IPS-15b (cell line): ENCODE measurements around the gene NCKAP5L.
"Not testable (repeated sequence)": the region's sequence is repeated elsewhere in the genome, so short reads cannot be mapped to it uniquely, and the experiment has no call there.

ENCODE experiments used
- H3K27me3 ChIP-seq: one replicate; pipeline ENCODE4 v1.6.1; 2013; ENCODE audit warnings: low read length; ENCODE audit not compliant: control insufficient read depth, insufficient read depth
- H3K36me3 ChIP-seq: one replicate; pipeline ENCODE4 v1.6.1; 2013; ENCODE audit warnings: low read length; ENCODE audit not compliant: control insufficient read depth, insufficient read depth
- H3K4me1 ChIP-seq: one replicate; pipeline ENCODE4 v1.6.1; 2013; ENCODE audit warnings: mild to moderate bottlenecking, low read length; ENCODE audit not compliant: control insufficient read depth, insufficient read depth
- H3K4me3 ChIP-seq: one replicate; pipeline ENCODE4 v1.5.1; 2013; ENCODE audit warnings: low read depth, low read length
- H3K9ac ChIP-seq: one replicate; pipeline ENCODE4 v1.6.1; 2013; ENCODE audit warnings: low read depth, mild to moderate bottlenecking, low read length
- H3K9me3 ChIP-seq: one replicate; pipeline ENCODE4 v1.6.1; 2013; ENCODE audit warnings: mild to moderate bottlenecking, low read length; ENCODE audit not compliant: control insufficient read depth, insufficient read depth

NCKAP5L gene

DNA sequence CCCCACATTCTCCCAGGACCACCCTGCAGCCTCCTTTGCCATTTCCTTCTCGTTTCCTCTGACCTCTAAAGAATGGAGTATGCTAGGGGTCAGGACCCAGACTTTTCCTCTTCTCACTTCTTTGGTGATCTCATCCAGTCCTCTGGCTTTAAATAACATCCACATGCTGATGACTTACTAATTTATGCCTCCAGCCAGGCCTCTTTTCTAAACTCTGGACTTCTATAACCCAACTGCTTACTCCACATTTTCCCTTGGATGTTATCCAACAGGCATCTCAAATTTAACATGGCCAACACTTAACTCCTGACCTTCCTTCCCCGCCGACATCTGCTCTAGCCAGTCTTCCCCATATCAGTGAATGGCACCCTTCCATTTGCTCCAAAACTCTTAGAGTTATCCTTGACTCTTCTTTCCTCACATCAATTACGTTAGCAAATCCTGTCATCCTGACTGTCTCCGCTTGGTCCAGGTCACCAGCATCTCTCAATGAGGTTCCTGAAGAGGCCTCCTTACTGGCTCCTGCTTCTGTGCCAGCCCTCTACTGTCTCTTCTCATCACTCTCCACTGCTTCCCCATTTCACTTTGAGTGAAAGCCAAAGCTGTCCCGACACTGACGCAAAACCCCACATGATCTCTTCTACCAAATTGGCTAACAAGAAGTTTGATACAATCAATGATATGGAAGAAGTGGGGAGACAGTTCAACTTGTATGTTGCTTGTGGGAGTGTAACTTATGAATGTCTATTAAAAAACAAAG is 44.1 kb downstream of the NCKAP5L start:
- no peak overlapping the region for H3K4me3 ChIP-seq
- no peaks in the 10 kb centered on the region for H3K4me1 ChIP-seq
- no peak overlapping the region for H3K9ac ChIP-seq
- peaks cover 3% of the 10 kb centered on the region for H3K27me3 ChIP-seq
- no peaks in the 10 kb centered on the region for H3K9me3 ChIP-seq
- no peaks in the 10 kb centered on the region for H3K36me3 ChIP-seq

DNA sequence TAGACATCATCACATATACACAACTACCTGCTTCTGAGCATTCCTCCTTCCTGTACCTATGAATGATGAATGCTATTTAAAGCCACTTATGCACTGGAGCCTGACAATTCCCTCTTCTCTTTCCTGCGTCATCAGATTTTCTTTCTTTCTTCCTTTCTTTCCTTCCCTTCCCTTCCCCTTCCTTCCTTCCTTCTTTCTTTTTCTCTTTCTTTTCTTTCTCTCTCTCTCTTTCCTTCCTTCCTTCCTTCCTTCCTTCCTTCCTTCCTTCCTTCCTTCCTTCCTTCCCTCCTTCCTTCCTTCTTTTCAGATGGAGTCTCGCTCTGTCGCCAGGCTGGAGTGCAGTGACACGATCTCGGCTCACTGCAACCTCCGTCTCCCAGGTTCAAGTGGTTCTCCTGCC is 47.3 kb downstream of the NCKAP5L start:
- not testable (repeated sequence) for H3K4me3 ChIP-seq, H3K9ac ChIP-seq, H3K4me1 ChIP-seq, H3K9me3 ChIP-seq, H3K27me3 ChIP-seq, H3K36me3 ChIP-seq

- Histone ChIP-seq H3K9ac (no peak overlapping the region), H3K4me1 (peaks cover 2% of the 10 kb centered on the region), H3K27me3 (peaks cover 3% of the 10 kb centered on the region), H3K4me3 (no peak overlapping the region), H3K9me3 (no peaks in the 10 kb centered on the region), H3K36me3 (no peaks in the 10 kb centered on the region)
Observed at GRCh38 chr12:49779581-49779980, 48.6 kb downstream of the NCKAP5L start.

GRCh38 chr12:49777800-49778748 is 50.1 kb downstream of the NCKAP5L start:
- H3K4me1 ChIP-seq = peaks cover 2% of the 10 kb centered on the region
- no peak overlapping the region for H3K4me3 ChIP-seq
- H3K36me3 ChIP-seq = no peaks in the 10 kb centered on the region
- no peaks in the 10 kb centered on the region for H3K9me3 ChIP-seq
- H3K27me3 ChIP-seq = peaks cover 3% of the 10 kb centered on the region
- no peak overlapping the region for H3K9ac ChIP-seq

DNA sequence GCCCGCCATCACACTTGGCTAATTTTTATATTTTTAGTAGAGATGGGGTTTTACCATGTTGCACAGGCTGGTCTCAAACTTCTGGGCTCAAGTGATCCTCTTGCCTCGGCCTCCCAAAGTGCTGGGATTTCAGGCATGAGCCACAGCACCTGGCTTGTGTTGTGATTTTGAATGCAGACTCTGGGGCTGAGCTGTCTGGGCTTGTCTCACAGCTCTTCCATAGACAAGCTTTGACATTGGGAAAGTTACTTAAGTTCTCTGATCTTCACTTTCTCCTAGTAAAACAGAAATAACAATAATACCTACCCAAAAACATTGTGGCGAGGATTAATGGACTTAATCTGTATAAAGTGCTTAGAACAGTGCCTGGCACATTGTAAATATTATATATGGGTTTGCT is 50.9 kb downstream of the NCKAP5L start:
- H3K4me3 ChIP-seq = no peak overlapping the region
- peaks cover 3% of the 10 kb centered on the region for H3K27me3 ChIP-seq
- H3K4me1 ChIP-seq = peaks cover 2% of the 10 kb centered on the region
- H3K36me3 ChIP-seq = no peaks in the 10 kb centered on the region
- no peaks in the 10 kb centered on the region for H3K9me3 ChIP-seq
- H3K9ac ChIP-seq = no peak overlapping the region

- Histone ChIP-seq H3K4me3 (no peak overlapping the region), H3K27me3 (peaks cover 3% of the 10 kb centered on the region), H3K4me1 (peaks cover 2% of the 10 kb centered on the region), H3K9ac (no peak overlapping the region), H3K9me3 (no peaks in the 10 kb centered on the region), H3K36me3 (no peaks in the 10 kb centered on the region)
Observed at GRCh38 chr12:49776858-49777257, 51.4 kb downstream of the NCKAP5L start.

DNA sequence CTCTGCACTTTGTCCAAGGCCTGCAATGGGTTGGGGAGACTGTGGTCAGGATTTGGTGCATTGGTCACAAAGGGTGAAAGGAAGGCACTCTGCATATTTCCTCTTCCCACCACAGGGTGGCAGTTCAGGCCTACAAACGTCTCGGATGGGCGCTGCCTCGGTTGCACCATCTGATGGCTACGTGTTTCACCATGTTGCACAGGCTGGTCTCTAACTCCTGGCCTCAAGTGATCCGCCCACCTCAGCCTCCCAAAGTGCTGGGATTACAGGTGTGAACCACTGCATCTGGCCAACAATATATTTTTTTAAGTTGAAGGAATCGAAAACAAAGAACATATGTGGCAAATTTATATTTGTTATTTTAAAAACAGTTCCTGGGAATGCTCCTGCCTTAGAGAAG is 51.8 kb downstream of the NCKAP5L start:
- Histone ChIP-seq H3K4me3 (no peak overlapping the region), H3K9ac (no peak overlapping the region), H3K4me1 (peaks cover 2% of the 10 kb centered on the region)

GRCh38 chr12:49773102-49773501 is 55.1 kb downstream of the NCKAP5L start:
- not testable (repeated sequence) for H3K9ac ChIP-seq, H3K27me3 ChIP-seq, H3K4me3 ChIP-seq, H3K36me3 ChIP-seq, H3K9me3 ChIP-seq, H3K4me1 ChIP-seq

More for the DNA sequence above, 51.8 kb downstream of the NCKAP5L start:
- H3K9me3 ChIP-seq = no peaks in the 10 kb centered on the region
- H3K36me3 ChIP-seq = no peaks in the 10 kb centered on the region
- peaks cover 3% of the 10 kb centered on the region for H3K27me3 ChIP-seq

GRCh38 chr12:49767333-49767732 is 60.9 kb downstream of the NCKAP5L start:
- H3K36me3 ChIP-seq = peaks cover 19% of the 10 kb centered on the region
- no peaks in the 10 kb centered on the region for H3K27me3 ChIP-seq
- no peaks in the 10 kb centered on the region for H3K4me1 ChIP-seq
- H3K9me3 ChIP-seq = no peaks in the 10 kb centered on the region
- no peak overlapping the region for H3K4me3 ChIP-seq
- no peak overlapping the region for H3K9ac ChIP-seq

GRCh38 chr12:49766115-49766455 is 62.1 kb downstream of the NCKAP5L start:
- no peaks in the 10 kb centered on the region for H3K9me3 ChIP-seq
- H3K36me3 ChIP-seq = peaks cover 31% of the 10 kb centered on the region
- H3K27me3 ChIP-seq = no peaks in the 10 kb centered on the region

GRCh38 chr12:49764126-49764525 is 64.1 kb downstream of the NCKAP5L start:
- Histone ChIP-seq H3K9ac (no peak overlapping the region), H3K4me1 (no peaks in the 10 kb centered on the region), H3K4me3 (no peak overlapping the region), H3K36me3 (peaks cover 43% of the 10 kb centered on the region), H3K9me3 (no peaks in the 10 kb centered on the region), H3K27me3 (no peaks in the 10 kb centered on the region)

More at GRCh38 chr12:49766115-49766455, 62.1 kb downstream of the NCKAP5L start:
- Histone ChIP-seq H3K9ac (no peak overlapping the region), H3K4me3 (no peak overlapping the region), H3K4me1 (no peaks in the 10 kb centered on the region)
